Urinary bladder (tissue), 4 donors: ENCODE results near the gene FOXL2. TPM values are rescaled to one million over a fixed set of nuclear protein-coding genes. Genes with fewer than 3 reads are reported as not detected.

Experiments used
- DNase-seq: peaks from one replicate; pipeline ENCODE4 v3.0.0-alpha.2; 2015; ENCODE audit errors: extremely low spot score
- H3K27ac ChIP-seq: one replicate; pipeline ENCODE4 v1.5.1; 2013; ENCODE audit warnings: low read depth, mild to moderate bottlenecking, moderate library complexity
- H3K36me3 ChIP-seq: one replicate; pipeline ENCODE4 v1.6.1; 2013; ENCODE audit warnings: mild to moderate bottlenecking, moderate library complexity; ENCODE audit not compliant: insufficient read depth
- H3K4me1 ChIP-seq: one replicate; pipeline ENCODE4 v1.6.1; 2013; ENCODE audit warnings: mild to moderate bottlenecking, moderate library complexity; ENCODE audit not compliant: insufficient read depth
- H3K4me3 ChIP-seq: one replicate; pipeline ENCODE4 v1.5.1; 2013; ENCODE audit warnings: low read depth, low read length
- WGBS: extraction: QIAGEN DNeasy Blood & Tissue Kit; methylation state at CpG from one replicate; pipeline ENCODE4 v1.1.7; 2013; 5-methylcytosine and 5-hydroxymethylcytosine counted together
- polyA plus RNA-seq: library from polyadenylated mRNA; stranded (reverse); fragments of 200-250 nt; gene quantifications from one replicate; pipeline ENCODE4 v1.2.3, GENCODE V29; 2013
- total RNA-seq: library from RNA; depleted of rRNA; stranded (reverse); fragments of >200 nt; gene quantifications from one replicate; pipeline ENCODE4 v1.2.3, GENCODE V29; 2014
- donor health status: healthy with polysubstance abuse.
- donor health status: healthy.

The FOXL2 gene
- total and polyA plus RNA-seq, 2 donors: not detected

DNA sequence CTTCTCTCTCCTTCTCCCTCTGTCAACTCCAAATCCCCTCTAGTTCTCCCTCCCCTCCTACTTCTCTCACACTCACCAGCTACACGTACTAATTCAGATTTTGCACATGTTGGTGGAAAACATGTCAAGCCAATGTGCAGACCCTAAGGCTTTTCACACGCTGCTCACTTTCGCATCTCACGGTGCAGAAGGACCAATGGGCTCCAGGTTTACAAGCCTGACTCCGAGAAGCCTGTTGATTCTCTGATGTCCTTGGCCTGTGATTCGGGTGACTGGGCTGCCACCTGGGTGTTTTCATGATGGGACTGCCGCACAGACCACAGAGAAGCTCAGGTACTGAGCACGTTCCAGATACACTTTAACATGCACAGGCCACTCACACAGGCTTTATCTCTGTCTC is 3.8 kb upstream of the FOXL2 start:
- Histone ChIP-seq H3K4me3 (no peak overlapping the region), H3K4me1 (no peaks in the 10 kb centered on the region), H3K27ac (no peak overlapping the region), H3K36me3 (no peaks in the 10 kb centered on the region)
- 79% methylated on average over 8 of the region's 8 CpGs for WGBS
- DNase-seq: no peak

- WGBS: 2% methylated on average over 53 of the region's 53 CpGs
- DNase-seq: no peak
- H3K36me3 ChIP-seq: no peaks in the 10 kb centered on the region
- no peaks in the 10 kb centered on the region for H3K4me1 ChIP-seq
- peak overlapping the region; percentile 27 for H3K4me3 ChIP-seq
- H3K27ac ChIP-seq: no peak overlapping the region
Measured at GRCh38 chr3:138950006-138950644, 3.2 kb upstream of the FOXL2 start.

DNA sequence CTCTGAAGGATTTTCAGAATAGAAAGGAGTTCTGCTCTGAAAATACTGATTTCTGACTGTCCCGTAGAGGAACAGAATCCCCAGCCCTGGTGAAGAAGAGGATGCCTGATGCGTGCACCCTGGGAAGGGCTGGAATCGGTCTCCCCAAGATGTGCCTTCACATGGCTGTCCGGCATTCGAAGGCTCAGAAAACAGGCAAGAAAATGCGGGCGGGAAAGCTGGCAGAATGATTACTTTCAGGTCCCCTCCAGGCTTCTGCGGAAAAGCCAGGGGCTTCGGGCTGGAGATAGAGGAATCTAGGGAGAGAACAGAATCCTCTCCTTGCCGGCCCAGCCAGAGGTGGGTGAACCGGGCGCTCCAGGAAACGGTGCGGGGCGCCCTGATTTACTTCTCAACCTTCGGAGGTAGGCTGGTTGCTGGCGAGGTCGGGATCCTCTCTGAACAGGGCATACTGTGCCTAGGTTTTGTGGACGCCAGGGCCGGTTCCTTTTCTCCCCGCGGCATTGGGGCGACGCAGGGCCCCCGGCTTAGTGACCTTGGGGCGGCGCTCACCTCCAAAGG is 2.6 kb upstream of the FOXL2 start:
- no peak for DNase-seq
- no peaks in the 10 kb centered on the region for H3K36me3 ChIP-seq
- H3K4me1 ChIP-seq: no peaks in the 10 kb centered on the region
- H3K27ac ChIP-seq: no peak overlapping the region
- H3K4me3 ChIP-seq: peak overlapping the region; percentile 27
- 8% methylated on average over 27 of the region's 27 CpGs for WGBS

- no peaks in the 10 kb centered on the region for H3K36me3 ChIP-seq
- no peaks in the 10 kb centered on the region for H3K4me1 ChIP-seq
- no peak overlapping the region for H3K27ac ChIP-seq
- DNase-seq: no peak
- H3K4me3 ChIP-seq: no peak overlapping the region
- WGBS: 52% methylated on average over 5 of the region's 5 CpGs
Measured at GRCh38 chr3:138949002-138949418, 2.1 kb upstream of the FOXL2 start.

GRCh38 chr3:138948371-138949001 is 1.5 kb upstream of the FOXL2 start:
- Histone ChIP-seq H3K36me3 (no peaks in the 10 kb centered on the region), H3K27ac (no peak overlapping the region), H3K4me3 (no peak overlapping the region), H3K4me1 (no peaks in the 10 kb centered on the region)
- 86% methylated on average over 3 of the region's 3 CpGs for WGBS
- no peak for DNase-seq

- Histone ChIP-seq H3K4me3 (no peak overlapping the region), H3K36me3 (no peaks in the 10 kb centered on the region), H3K27ac (no peak overlapping the region), H3K4me1 (no peaks in the 10 kb centered on the region)
- no peak for DNase-seq
- WGBS: 28% methylated on average over 21 of the region's 21 CpGs
Measured at GRCh38 chr3:138947495-138948121, 671 bp upstream of the FOXL2 start.

DNA sequence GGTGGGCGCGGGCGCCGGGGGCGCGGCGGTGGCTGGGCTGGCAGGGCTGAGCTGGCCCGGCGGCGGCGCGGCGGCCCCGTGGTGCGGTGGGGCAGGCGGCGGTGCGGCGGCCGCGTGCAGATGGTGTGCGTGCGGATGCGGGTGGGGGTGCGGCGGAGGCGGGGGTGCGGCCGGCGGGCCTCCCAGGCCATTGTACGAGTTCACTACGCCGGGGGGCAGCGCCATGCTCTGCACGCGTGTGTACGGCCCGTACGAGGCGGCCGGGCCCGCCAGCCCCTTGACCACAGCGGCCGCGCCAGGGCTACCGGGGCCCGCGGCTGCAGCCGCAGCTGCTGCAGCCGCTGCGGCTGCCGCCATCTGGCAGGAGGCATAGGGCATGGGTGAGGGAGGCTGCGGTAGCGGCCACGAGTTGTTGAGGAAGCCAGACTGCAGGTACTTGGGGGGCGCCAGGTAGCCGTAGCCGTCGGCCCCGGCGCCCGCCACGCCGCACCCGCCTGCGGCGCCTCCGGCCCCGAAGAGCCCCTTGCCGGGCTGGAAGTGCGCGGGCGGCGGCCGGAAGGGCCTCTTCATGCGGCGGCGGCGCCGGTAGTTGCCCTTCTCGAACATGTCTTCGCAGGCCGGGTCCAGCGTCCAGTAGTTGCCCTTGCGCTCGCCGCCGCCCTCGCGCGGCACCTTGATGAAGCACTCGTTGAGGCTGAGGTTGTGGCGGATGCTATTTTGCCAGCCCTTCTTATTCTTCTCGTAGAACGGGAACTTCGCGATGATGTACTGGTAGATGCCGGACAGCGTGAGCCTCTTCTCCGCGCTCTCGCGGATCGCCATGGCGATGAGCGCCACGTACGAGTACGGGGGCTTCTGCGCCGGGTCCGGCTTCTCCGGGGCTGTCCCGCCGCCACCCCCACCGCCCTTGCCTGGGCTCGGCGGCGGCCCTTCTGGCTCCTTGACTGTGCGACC is 951 bp downstream of the FOXL2 start:
- H3K36me3 ChIP-seq: no peaks in the 10 kb centered on the region
- WGBS: 1% methylated on average over 116 of the region's 120 CpGs
- H3K27ac ChIP-seq: no peak overlapping the region
- DNase-seq: no peak
- H3K4me3 ChIP-seq: peak overlapping the region; percentile 44
- no peaks in the 10 kb centered on the region for H3K4me1 ChIP-seq

- no peak overlapping the region for H3K27ac ChIP-seq
Measured at GRCh38 chr3:138944929-138945708, 1.8 kb downstream of the FOXL2 start.

GRCh38 chr3:138944654-138944928 is 2.3 kb downstream of the FOXL2 start:
- H3K4me1 ChIP-seq: no peaks in the 10 kb centered on the region
- H3K27ac ChIP-seq: no peak overlapping the region
- no peak for DNase-seq
- H3K4me3 ChIP-seq: no peak overlapping the region
- WGBS: 7% methylated on average over 12 of the region's 12 CpGs
- H3K36me3 ChIP-seq: no peaks in the 10 kb centered on the region

More at GRCh38 chr3:138944929-138945708, 1.8 kb downstream of the FOXL2 start:
- no peaks in the 10 kb centered on the region for H3K36me3 ChIP-seq
- no peak for DNase-seq
- H3K4me1 ChIP-seq: no peaks in the 10 kb centered on the region
- 3% methylated on average over 80 of the region's 80 CpGs for WGBS
- H3K4me3 ChIP-seq: peak overlapping the region; percentile 44

GRCh38 chr3:138943724-138944653 is 2.9 kb downstream of the FOXL2 start:
- Histone ChIP-seq H3K4me1 (no peaks in the 10 kb centered on the region), H3K27ac (no peak overlapping the region), H3K36me3 (no peaks in the 10 kb centered on the region), H3K4me3 (no peak overlapping the region)
- peak; percentile 23 for DNase-seq
- 11% methylated on average over 30 of the region's 30 CpGs for WGBS

GRCh38 chr3:138942861-138943623 is 3.9 kb downstream of the FOXL2 start:
- Histone ChIP-seq H3K36me3 (no peaks in the 10 kb centered on the region), H3K4me3 (no peak overlapping the region), H3K27ac (no peak overlapping the region), H3K4me1 (no peaks in the 10 kb centered on the region)
- DNase-seq: no peak
- WGBS: 18% methylated on average over 25 of the region's 25 CpGs
